Activated CD4-positive, alpha-beta T cell treated with anti-CD3 and anti-CD28 coated beads for 4 hours (primary cell): ENCODE results near the gene GPR171.

Source experiments
- DNase-seq, 2 donors: peaks; one replicate each; pipeline ENCODE4 v3.0.0-alpha.2; 2020

Gene GPR171

GRCh38 chr3:151171145-151171757, 31.8 kb downstream of the GPR171 start:
- peak; percentile 17 to 18 for DNase-seq

- peak in 1 of 2 donors; percentile 28 for DNase-seq
Observed at GRCh38 chr3:151169948-151170679, 32.9 kb downstream of the GPR171 start.

GRCh38 chr3:151169262-151169947, 33.6 kb downstream of the GPR171 start:
- DNase-seq, result no peak

GRCh38 chr3:151168269-151169094, 34.5 kb downstream of the GPR171 start:
- peak; percentile 82 to 87 for DNase-seq

- DNase-seq, result no peak
Observed at GRCh38 chr3:151166161-151166560, 36.9 kb downstream of the GPR171 start.

GRCh38 chr3:151165226-151165625, 37.8 kb downstream of the GPR171 start:
- no peak for DNase-seq

- DNase-seq, result no peak
Observed at GRCh38 chr3:151159806-151160205, 43.2 kb downstream of the GPR171 start.

- peak in 1 of 2 donors; percentile 51 for DNase-seq
Observed at GRCh38 chr3:151156618-151157216, 46.3 kb downstream of the GPR171 start.

GRCh38 chr3:151155409-151156128, 47.4 kb downstream of the GPR171 start:
- no peak for DNase-seq

- no peak for DNase-seq
Observed at GRCh38 chr3:151154566-151154965, 48.5 kb downstream of the GPR171 start.

- DNase-seq, result no peak
Observed at GRCh38 chr3:151152455-151153079, 50.4 kb downstream of the GPR171 start.
